Effector CD4-positive, alpha-beta T cell (primary cell): ENCODE data around the gene NIFK.
"Not testable (repeated sequence)": the region's sequence is repeated elsewhere in the genome, so short reads cannot be mapped to it uniquely, and the experiment has no call there.

Source experiments
- DNase-seq: peaks from one replicate; pipeline ENCODE4 v3.0.0-alpha.2; 2020

Gene NIFK

GRCh38 chr2:121690572-121690971, 46.1 kb downstream of the NIFK start:
- DNase-seq, result not testable (repeated sequence)

GRCh38 chr2:121690095-121690494, 46.6 kb downstream of the NIFK start:
- DNase-seq, result no peak

- DNase-seq, result no peak
Observed at GRCh38 chr2:121689356-121689755, 47.3 kb downstream of the NIFK start.

- DNase-seq, result no peak
Observed at GRCh38 chr2:121688820-121689219, 47.9 kb downstream of the NIFK start.

DNA sequence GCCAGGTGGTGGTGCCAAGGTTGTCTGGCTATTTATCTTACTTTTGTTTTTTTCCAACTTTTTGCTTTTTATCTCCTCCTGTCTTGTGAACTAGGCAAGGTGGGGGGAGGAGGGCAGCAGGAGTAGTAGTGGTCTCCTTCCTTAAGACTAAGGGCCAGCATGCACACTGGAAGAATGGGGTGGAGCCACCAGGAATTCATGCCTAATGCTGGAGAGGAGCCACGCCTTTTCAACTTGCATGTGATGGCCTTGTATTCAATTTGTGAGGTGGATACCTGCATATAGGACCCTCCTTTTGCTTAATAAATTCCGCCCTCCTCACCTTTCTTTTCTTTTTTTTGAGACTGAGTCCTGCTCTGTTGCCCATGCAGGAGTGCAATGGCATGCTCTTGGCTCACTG, 49.8 kb downstream of the NIFK start:
- DNase-seq, result no peak

GRCh38 chr2:121686218-121686617, 50.5 kb downstream of the NIFK start:
- no peak for DNase-seq

DNA sequence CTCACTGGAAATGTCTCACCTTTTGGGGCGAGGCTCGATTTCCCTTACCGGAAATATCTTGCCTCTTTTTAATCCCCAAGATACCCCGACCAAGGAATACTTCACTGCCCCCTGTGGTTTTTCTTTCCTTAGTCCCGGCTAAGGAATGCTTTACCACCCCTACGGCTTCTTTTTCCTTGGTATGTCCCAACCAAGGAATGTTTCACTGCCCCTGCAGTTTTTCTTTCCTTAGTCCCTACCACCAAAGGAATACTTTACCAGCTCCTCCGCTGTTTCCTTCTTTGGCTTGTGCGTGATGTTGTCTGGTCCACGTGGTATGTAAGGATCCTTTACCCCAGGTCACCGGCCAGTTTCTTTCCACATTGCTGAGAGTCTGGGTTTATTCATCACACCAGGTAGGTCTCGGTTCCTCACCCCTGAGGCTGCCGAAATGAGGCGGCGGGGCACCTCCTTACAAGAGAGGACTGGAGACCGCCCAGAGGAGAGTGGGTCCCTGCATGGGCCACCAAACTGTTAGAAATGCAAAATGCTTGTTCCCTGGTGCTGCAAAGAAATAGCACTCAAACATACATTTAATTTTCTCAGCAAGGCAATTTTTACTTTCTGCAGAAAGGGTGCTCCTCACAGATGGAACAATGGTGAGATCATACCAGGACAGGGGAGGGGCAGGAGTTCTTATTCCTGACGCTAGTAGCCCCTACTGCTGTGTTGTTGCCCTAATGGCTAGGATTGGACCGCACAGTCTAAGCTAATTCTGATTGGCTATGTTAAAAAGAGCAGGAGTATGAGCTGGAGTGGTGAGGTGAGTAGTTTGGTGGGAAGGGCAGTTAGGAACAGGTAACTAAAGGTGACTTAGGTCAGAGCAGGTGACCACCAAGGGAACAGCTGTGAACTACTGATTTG, 54.0 kb downstream of the NIFK start:
- no peak for DNase-seq

DNA sequence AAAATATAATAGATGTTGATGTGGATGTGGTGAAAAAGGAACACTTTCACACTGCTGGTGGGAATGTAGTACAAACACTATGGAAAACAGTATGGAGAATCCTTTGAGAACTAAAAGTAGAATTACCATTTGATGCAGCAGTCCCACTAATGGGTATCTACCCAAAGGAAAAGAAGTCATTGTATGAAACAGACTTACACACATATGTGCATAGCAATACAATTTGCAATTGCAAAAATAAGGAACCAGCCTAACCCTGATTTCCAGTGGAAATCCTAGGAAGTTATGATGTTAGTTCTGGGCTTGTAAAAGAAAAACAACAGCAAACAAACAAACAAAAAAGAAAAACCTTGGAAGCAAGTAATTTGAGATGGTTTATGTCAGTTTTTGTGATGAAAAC, 58.8 kb downstream of the NIFK start:
- DNase-seq, result no peak
